ENCODE results near the gene ERVK3-1.
A peak's percentile ranks its signal among the peaks of the same experiment; 100 is the strongest.
"Not testable (repeated sequence)": the region's sequence is repeated elsewhere in the genome, so short reads cannot be mapped to it uniquely, and the experiment has no call there.

Gene ERVK3-1

DNA sequence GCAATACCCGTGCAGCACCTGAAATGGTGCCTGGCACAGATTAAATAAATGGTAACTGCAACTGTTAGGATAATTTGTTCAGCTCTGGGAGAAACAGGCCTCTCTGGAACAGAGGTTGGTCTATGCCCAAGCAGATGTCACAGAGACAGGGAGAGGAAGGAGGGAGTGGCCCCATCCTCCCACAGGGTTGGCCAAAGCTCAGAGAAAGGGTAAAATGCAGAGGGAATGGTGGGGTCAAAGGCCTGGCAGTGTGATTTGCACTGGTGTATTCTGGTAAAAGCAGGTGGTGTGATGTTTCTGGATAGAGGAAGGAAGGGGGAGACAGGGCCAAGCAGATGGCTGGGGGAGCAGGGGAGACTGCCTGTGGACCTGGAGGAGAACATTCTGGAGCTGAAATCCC is 31.0 kb downstream of the ERVK3-1 start:
- Histone ChIP-seq H3K27ac (ENCODE audit: low read depth, low read length) (no peak overlapping the region), H3K4me3 (ENCODE audit: low read depth in 1 of 5, low read length in 5 of 5) (no peak overlapping the region), H3K9ac (ENCODE audit: low read length in 5 of 5) (no peak overlapping the region), H3K4me1 (ENCODE audit: control insufficient read depth in 5 of 5, insufficient read depth in 5 of 5, low read length in 5 of 5) (peaks cover 0 to 8% (median 3%) of the 10 kb centered on the region in 5 donors), H3K9me3 (ENCODE audit: control insufficient read depth in 5 of 5, low read length in 5 of 5) (no peaks in the 10 kb centered on the region), H3K27me3 (ENCODE audit: control insufficient read depth in 5 of 5, insufficient read depth in 4 of 5, low read length in 5 of 5) (no peaks in the 10 kb centered on the region), H3K36me3 (ENCODE audit: control insufficient read depth in 5 of 5, insufficient read depth in 5 of 5, low read length in 5 of 5) (peaks cover 0 to 57% (median 52%) of the 10 kb centered on the region in 5 donors)

DNA sequence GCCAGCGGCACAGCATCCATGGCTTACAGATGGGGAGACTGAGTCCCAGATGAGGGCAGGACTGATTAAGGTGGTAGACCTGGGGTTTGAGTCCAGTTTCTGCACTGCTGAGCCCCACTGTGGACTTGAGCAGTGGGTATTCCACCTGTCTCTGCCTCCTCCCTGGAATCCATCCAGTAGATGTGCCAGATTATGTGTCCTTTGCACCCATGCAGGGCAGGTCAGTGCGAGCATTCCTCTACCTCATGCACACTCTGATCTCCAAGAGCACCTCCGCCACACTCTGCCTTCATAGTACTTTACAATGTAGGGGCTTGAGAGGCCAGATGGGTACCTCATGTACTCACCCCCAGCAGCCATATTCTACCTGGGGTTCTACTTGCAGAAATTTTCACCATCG is 31.6 kb downstream of the ERVK3-1 start:
- Histone ChIP-seq H3K27ac (ENCODE audit: low read depth, low read length) (no peak overlapping the region), H3K4me1 (ENCODE audit: control insufficient read depth in 5 of 5, insufficient read depth in 5 of 5, low read length in 5 of 5) (peaks cover 0 to 8% (median 3%) of the 10 kb centered on the region in 5 donors), H3K4me3 (ENCODE audit: low read depth in 1 of 5, low read length in 5 of 5) (no peak overlapping the region), H3K36me3 (ENCODE audit: control insufficient read depth in 5 of 5, insufficient read depth in 5 of 5, low read length in 5 of 5) (peaks cover 0 to 62% (median 53%) of the 10 kb centered on the region in 5 donors), H3K9ac (ENCODE audit: low read length in 5 of 5) (no peak overlapping the region), H3K27me3 (ENCODE audit: control insufficient read depth in 5 of 5, insufficient read depth in 4 of 5, low read length in 5 of 5) (no peaks in the 10 kb centered on the region), H3K9me3 (ENCODE audit: control insufficient read depth in 5 of 5, low read length in 5 of 5) (no peaks in the 10 kb centered on the region)

DNA sequence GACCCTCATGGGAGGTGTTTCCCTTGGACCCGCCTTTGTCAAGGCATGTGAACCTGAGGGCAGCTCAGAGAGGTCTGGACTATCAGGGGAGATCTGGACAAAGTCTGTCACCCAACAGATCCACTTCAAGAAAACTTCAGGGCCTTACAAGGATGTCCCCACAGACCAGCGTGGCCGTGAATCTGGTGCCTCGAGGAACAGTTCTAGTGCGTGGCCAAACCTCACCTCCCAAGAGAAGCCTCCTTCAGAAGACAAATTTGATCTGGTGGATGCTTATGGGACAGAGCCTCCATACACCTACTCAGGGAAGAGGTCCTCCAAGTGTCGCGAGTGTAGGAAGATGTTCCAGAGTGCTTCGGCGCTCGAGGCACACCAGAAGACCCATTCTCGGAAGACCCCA is 33.2 kb downstream of the ERVK3-1 start:
- no peak overlapping the region for H3K27ac ChIP-seq (ENCODE audit: low read depth, low read length)
- no peak overlapping the region for H3K4me3 ChIP-seq (ENCODE audit: low read depth in 1 of 5, low read length in 5 of 5)
- H3K9ac ChIP-seq (ENCODE audit: low read length in 5 of 5), result no peak overlapping the region
- no peaks in the 10 kb centered on the region for H3K9me3 ChIP-seq (ENCODE audit: control insufficient read depth in 5 of 5, low read length in 5 of 5)
- H3K4me1 ChIP-seq (ENCODE audit: control insufficient read depth in 5 of 5, insufficient read depth in 5 of 5, low read length in 5 of 5), result peaks cover 0 to 8% (median 3%) of the 10 kb centered on the region in 5 donors
- no peaks in the 10 kb centered on the region for H3K27me3 ChIP-seq (ENCODE audit: control insufficient read depth in 5 of 5, insufficient read depth in 4 of 5, low read length in 5 of 5)
- peaks cover 0 to 64% (median 53%) of the 10 kb centered on the region in 5 donors for H3K36me3 ChIP-seq (ENCODE audit: control insufficient read depth in 5 of 5, insufficient read depth in 5 of 5, low read length in 5 of 5)

- no peaks in the 10 kb centered on the region for H3K9me3 ChIP-seq (ENCODE audit: control insufficient read depth in 5 of 5, low read length in 5 of 5)
- H3K27ac ChIP-seq (ENCODE audit: low read depth, low read length), result no peak overlapping the region
- no peaks in the 10 kb centered on the region for H3K27me3 ChIP-seq (ENCODE audit: control insufficient read depth in 5 of 5, insufficient read depth in 4 of 5, low read length in 5 of 5)
- H3K4me1 ChIP-seq (ENCODE audit: control insufficient read depth in 5 of 5, insufficient read depth in 5 of 5, low read length in 5 of 5), result peaks cover 0 to 8% (median 3%) of the 10 kb centered on the region in 5 donors
- H3K4me3 ChIP-seq (ENCODE audit: low read depth in 1 of 5, low read length in 5 of 5), result no peak overlapping the region
- H3K9ac ChIP-seq (ENCODE audit: low read length in 5 of 5), result no peak overlapping the region
- H3K36me3 ChIP-seq (ENCODE audit: control insufficient read depth in 5 of 5, insufficient read depth in 5 of 5, low read length in 5 of 5), result peaks cover 0 to 64% (median 53%) of the 10 kb centered on the region in 5 donors
These were observed 33.8 kb downstream of the ERVK3-1 start for GRCh38 chr19:58338825-58339558.

DNA sequence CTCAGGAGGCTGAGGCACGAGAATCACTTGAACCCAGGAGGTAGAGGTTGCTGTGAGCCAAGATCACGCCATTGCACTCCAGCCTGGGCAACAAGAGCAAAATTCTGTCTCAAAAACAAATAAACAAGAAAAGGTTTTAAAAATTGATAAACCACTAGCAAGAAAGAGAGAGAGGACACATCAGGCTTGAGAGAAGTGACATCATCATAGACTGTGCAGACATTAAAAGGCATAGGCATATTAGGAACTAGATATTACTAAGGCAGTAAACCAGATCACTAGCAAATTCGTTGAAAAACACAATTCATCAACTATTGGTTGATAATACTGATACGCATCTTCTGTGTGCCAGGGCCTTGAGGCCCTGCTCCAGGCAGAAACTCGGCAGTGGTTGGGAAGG is 40.4 kb downstream of the ERVK3-1 start:
- Histone ChIP-seq H3K27me3 (ENCODE audit: control insufficient read depth in 5 of 5, insufficient read depth in 4 of 5, low read length in 5 of 5) (peaks cover 7 to 31% (median 18%) of the 10 kb centered on the region in 5 donors), H3K27ac (ENCODE audit: low read depth, low read length) (no peak overlapping the region), H3K9ac (ENCODE audit: low read length in 5 of 5) (no peak overlapping the region)

GRCh38 chr19:58346961-58347929 is 42.1 kb downstream of the ERVK3-1 start:
- Histone ChIP-seq H3K36me3 (ENCODE audit: control insufficient read depth in 5 of 5, insufficient read depth in 5 of 5, low read length in 5 of 5) (no peaks in the 10 kb centered on the region), H3K9ac (ENCODE audit: low read length in 5 of 5) (peak overlapping the region in 3 of 5 donors; percentile 52 to 68 (median 66)), H3K4me3 (ENCODE audit: low read depth in 1 of 5, low read length in 5 of 5) (peak overlapping the region; percentile 38 to 75 (median 48)), H3K4me1 (ENCODE audit: control insufficient read depth in 5 of 5, insufficient read depth in 5 of 5, low read length in 5 of 5) (peaks cover 0 to 23% (median 14%) of the 10 kb centered on the region in 5 donors), H3K27me3 (ENCODE audit: control insufficient read depth in 5 of 5, insufficient read depth in 4 of 5, low read length in 5 of 5) (peaks cover 7 to 44% (median 32%) of the 10 kb centered on the region in 5 donors), H3K27ac (ENCODE audit: low read depth, low read length) (no peak overlapping the region), H3K9me3 (ENCODE audit: control insufficient read depth in 5 of 5, low read length in 5 of 5) (no peaks in the 10 kb centered on the region)

More for the DNA sequence above, 40.4 kb downstream of the ERVK3-1 start:
- peaks cover 0 to 13% (median 4%) of the 10 kb centered on the region in 5 donors for H3K36me3 ChIP-seq (ENCODE audit: control insufficient read depth in 5 of 5, insufficient read depth in 5 of 5, low read length in 5 of 5)
- no peak overlapping the region for H3K4me3 ChIP-seq (ENCODE audit: low read depth in 1 of 5, low read length in 5 of 5)
- H3K9me3 ChIP-seq (ENCODE audit: control insufficient read depth in 5 of 5, low read length in 5 of 5), result no peaks in the 10 kb centered on the region
- H3K4me1 ChIP-seq (ENCODE audit: control insufficient read depth in 5 of 5, insufficient read depth in 5 of 5, low read length in 5 of 5), result peaks cover 0 to 21% (median 12%) of the 10 kb centered on the region in 5 donors

DNA sequence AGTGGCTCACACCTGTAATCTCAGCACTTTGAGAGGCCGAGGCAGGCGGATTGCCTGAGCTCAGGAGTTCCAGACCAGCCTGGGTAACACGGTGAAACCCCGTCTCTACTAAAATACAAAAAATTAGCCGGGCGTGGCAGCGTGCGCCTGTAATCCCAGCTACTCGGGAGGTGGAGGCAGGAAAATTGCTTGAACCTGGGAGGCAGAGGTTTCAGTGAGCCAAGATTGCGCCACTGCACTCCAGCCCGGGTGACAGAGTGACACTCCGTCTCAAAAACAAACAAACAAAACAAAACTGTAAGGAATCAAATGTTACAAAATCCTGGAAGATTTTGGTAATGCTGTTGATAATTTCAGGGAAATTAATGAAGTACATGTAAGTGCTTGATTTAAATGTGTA is 42.9 kb downstream of the ERVK3-1 start:
- H3K36me3 ChIP-seq (ENCODE audit: control insufficient read depth in 5 of 5, insufficient read depth in 5 of 5, low read length in 5 of 5); H3K27ac ChIP-seq (ENCODE audit: low read depth, low read length); H3K9me3 ChIP-seq (ENCODE audit: control insufficient read depth in 5 of 5, low read length in 5 of 5): not testable (repeated sequence)
- Histone ChIP-seq H3K4me1 (ENCODE audit: control insufficient read depth in 5 of 5, insufficient read depth in 5 of 5, low read length in 5 of 5) (peaks cover 0 to 23% (median 14%) of the 10 kb centered on the region in 5 donors), H3K27me3 (ENCODE audit: control insufficient read depth in 5 of 5, insufficient read depth in 4 of 5, low read length in 5 of 5) (peaks cover 7 to 53% (median 35%) of the 10 kb centered on the region in 5 donors), H3K9ac (ENCODE audit: low read length in 5 of 5) (peak overlapping the region in 1 of 5 donors; percentile 56), H3K4me3 (ENCODE audit: low read depth in 1 of 5, low read length in 5 of 5) (peak overlapping the region; percentile 38 to 75 (median 48))

GRCh38 chr19:58349590-58349989 is 44.4 kb downstream of the ERVK3-1 start:
- H3K9ac ChIP-seq (ENCODE audit: low read length in 5 of 5), result no peak overlapping the region
- no peak overlapping the region for H3K27ac ChIP-seq (ENCODE audit: low read depth, low read length)
- H3K27me3 ChIP-seq (ENCODE audit: control insufficient read depth in 5 of 5, insufficient read depth in 4 of 5, low read length in 5 of 5), result peaks cover 15 to 65% (median 43%) of the 10 kb centered on the region in 5 donors
- peaks cover 0 to 23% (median 14%) of the 10 kb centered on the region in 5 donors for H3K4me1 ChIP-seq (ENCODE audit: control insufficient read depth in 5 of 5, insufficient read depth in 5 of 5, low read length in 5 of 5)
- no peak overlapping the region for H3K4me3 ChIP-seq (ENCODE audit: low read depth in 1 of 5, low read length in 5 of 5)
- no peaks in the 10 kb centered on the region for H3K36me3 ChIP-seq (ENCODE audit: control insufficient read depth in 5 of 5, insufficient read depth in 5 of 5, low read length in 5 of 5)
- no peaks in the 10 kb centered on the region for H3K9me3 ChIP-seq (ENCODE audit: control insufficient read depth in 5 of 5, low read length in 5 of 5)

DNA sequence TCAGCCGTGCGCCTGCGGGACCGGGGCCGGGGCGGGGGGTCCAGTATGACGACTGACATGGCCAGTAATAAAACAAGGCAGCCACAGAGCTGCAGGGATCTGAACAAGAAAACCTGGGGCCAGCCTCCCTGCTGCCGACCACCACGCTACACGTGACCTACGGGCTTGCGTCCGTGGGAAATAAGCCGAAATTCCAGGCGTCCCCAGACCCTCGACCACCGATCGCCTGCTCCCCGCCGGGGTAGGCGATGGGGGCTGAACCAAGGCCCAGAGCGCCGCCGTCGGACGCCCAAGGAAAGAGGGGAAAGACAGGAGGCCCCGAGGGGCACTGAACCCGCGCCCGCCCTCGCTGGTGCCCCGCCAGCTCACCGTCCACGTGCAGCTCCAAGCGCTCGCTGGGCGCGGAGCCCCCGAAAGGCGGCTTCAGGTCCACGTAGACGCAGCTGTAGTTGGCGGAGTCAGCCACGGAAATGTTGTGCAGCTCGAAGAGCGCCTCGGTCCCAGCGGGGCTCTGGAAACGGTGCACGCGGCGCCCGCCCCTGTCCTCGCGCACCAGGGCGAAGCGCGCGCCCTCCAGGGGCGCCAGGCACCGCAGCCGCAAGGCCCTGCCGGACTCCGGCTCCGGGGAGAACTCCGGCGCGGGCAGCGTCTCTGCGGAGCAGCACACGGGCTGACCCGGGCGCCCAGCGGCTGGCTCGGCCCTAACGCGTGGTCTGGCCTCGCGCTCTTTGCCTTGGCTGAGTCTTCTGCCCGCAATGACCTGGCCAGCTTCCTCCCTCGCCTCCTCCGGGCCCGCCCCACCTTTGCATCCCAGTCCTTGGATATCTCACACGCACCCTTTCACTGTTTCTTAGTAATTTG is 45.1 kb downstream of the ERVK3-1 start:
- Histone ChIP-seq H3K27ac (ENCODE audit: low read depth, low read length) (no peak overlapping the region), H3K36me3 (ENCODE audit: control insufficient read depth in 5 of 5, insufficient read depth in 5 of 5, low read length in 5 of 5) (no peaks in the 10 kb centered on the region), H3K9me3 (ENCODE audit: control insufficient read depth in 5 of 5, low read length in 5 of 5) (no peaks in the 10 kb centered on the region), H3K9ac (ENCODE audit: low read length in 5 of 5) (no peak overlapping the region), H3K27me3 (ENCODE audit: control insufficient read depth in 5 of 5, insufficient read depth in 4 of 5, low read length in 5 of 5) (peaks cover 16 to 71% (median 48%) of the 10 kb centered on the region in 5 donors), H3K4me1 (ENCODE audit: control insufficient read depth in 5 of 5, insufficient read depth in 5 of 5, low read length in 5 of 5) (peaks cover 0 to 23% (median 14%) of the 10 kb centered on the region in 5 donors), H3K4me3 (ENCODE audit: low read depth in 1 of 5, low read length in 5 of 5) (peak overlapping the region in 3 of 5 donors; percentile 22 to 41 (median 41))

Measured in subcutaneous abdominal adipose tissue (tissue), 5 donors.